SH-SY5Y (cell line): ENCODE measurements around the gene ADAMTS6.

Experiments
- GATA2 ChIP-seq: IDR thresholded peaks from 2 replicates; pipeline ENCODE4 v1.6.1; 2011; ENCODE audit warnings: mild to moderate bottlenecking, low read depth, low read length
- GATA3 ChIP-seq: IDR thresholded peaks from 2 replicates; pipeline ENCODE4 v1.6.1; 2011; ENCODE audit warnings: low read depth, mild to moderate bottlenecking, low read length, moderate library complexity

DNA sequence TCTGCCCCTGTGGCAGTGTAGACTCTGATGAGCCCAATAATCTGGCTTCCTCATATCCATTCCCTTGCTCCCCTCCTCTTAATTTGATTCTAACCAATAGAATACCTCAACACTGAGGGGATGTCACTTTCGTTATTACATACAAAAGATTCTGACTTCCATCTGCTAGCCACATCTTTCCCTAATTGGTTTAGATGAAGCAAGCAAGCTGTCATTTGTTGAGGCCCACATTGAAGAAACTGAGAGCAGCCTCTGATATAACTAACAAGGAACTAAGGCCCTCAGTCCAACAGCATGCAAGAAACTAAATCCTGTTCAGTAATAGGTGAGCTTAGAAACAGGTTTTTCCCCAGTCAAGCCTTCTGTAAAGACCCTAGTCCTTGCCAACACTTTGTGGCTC, 5.8 kb downstream of the ADAMTS6 start:
- TF ChIP-seq GATA3 (no peak), GATA2 (no peak)
